ENCODE results near the gene SGCA. TPM values are rescaled to one million over a fixed set of nuclear protein-coding genes. Genes with fewer than 3 reads are reported as not detected.
A peak's percentile ranks its signal among the peaks of the same experiment; 100 is the strongest.

Gene SGCA
- total RNA-seq, 2 experiments from 2014 or later, result 0.34 TPM; not detected in 1

DNA sequence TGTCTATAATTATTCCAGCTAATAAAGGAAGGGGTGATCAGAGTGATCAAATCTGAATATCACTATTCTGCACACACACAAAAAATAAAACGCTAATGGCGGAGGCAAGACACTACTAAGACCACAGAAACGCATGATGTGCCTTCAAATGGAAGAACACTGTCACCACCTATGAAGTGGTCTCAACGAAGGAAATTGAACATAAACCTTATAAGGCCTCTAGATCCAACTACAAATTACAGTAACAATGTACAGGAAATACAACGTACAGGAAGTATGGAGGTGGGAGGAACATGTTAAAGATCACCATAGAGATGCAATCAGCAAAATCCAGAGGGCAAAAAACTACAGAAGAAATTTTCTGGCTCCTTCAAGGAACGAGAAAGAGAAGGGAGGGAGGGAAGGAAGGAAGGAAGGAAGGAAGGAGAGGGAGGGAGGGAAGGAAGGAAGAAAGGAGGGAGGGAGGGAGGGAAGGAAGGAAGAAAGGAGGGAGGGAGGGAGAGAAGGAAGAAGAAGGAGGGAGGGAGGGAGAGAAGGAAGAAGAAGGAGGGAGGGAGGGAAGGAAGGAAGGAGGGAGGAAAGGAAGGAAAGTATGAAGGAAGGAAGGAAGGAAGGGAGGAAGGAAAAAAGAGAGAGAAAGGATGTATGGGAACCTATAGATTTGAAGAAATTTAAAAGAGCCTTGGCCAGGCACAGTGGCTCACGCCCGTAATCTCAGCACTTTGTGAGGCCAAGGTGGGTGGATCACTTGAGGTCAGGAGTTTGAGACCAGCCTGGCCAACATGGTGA, 3.1 kb upstream of the SGCA start:
- Mint-ChIP-seq H3K36me3 (ENCODE audit: low read depth) (no peaks in the 10 kb centered on the region), H3K27ac (peak overlapping the region; percentile 97), H3K4me1 (ENCODE audit: low read depth) (peaks cover 44% of the 10 kb centered on the region), H3K4me3 (no peak overlapping the region), H3K27me3 (no peaks in the 10 kb centered on the region), H3K9me3 (no peaks in the 10 kb centered on the region)
- ChIA-PET CTCF (interaction anchor here (0.8 to 2.8 kb wide), 27 partner anchors 7 to 235 kb away, joined by 3 to 102 read pairs (median 5); partner anchors contain the start of genes COL1A1, LRRC59, PDK2 and PPP1R9B), POLR2A (interaction anchor here (0.8 to 2.8 kb wide), 10 partner anchors 12 to 183 kb away, joined by 3 to 64 read pairs (median 5); partner anchors contain the start of genes PPP1R9B and XYLT2)
- intact Hi-C loops (cut with micrococcal nuclease), result loop anchor here (10.0 kb wide), 1 partner anchor 48 kb away; no protein-coding TSS in a partner anchor
- ATAC-seq (no peak), DNase-seq (peak; percentile 47)
- TF ChIP-seq, protein P1, sequence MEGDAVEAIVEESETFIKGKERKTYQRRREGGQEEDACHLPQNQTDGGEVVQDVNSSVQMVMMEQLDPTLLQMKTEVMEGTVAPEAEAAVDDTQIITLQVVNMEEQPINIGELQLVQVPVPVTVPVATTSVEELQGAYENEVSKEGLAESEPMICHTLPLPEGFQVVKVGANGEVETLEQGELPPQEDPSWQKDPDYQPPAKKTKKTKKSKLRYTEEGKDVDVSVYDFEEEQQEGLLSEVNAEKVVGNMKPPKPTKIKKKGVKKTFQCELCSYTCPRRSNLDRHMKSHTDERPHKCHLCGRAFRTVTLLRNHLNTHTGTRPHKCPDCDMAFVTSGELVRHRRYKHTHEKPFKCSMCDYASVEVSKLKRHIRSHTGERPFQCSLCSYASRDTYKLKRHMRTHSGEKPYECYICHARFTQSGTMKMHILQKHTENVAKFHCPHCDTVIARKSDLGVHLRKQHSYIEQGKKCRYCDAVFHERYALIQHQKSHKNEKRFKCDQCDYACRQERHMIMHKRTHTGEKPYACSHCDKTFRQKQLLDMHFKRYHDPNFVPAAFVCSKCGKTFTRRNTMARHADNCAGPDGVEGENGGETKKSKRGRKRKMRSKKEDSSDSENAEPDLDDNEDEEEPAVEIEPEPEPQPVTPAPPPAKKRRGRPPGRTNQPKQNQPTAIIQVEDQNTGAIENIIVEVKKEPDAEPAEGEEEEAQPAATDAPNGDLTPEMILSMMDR (IDR thresholded peaks at IDR 0.05), result no peak

DNA sequence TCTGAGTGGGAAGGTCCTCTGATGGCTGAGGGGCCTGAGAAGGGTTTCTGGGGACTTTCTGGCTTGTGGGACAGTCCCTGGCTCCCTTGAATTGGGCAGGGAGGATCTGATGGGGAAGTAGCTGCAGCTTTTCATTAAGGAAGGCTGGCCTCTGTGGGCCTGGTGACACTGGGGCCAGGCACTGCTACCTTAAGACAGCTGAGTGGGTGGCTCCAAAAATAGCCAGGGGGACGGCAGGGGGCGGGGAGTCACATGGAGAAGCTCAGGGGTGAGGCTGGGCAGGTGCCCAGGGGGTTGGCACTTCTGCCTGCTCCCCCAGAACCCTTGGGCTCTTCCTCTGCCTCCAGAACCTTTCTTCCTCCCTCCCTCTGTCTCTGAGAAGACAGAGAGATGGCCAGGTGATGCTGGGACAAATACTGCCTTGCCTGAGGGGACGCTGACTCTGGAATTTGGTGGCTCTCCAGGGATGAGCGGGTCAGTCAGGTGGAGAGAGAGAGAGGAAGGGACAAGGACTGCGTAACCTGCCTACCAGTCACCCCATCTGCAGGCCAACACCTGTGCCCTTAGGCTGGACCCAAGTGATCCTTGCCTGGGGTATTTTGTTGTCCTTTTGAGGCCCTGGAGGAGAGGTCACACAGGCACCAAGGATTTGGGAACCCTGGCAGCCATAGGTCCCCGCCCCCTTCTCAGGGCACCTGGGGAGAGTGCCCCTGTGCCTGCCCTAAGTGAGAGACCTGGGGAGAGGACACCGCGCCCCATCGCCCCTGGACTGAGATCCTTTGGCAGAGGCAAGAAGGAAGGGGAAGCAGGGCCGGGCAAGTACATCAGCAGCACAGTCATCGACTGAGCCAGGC, 1.7 kb upstream of the SGCA start:
- peaks cover 39% of the 10 kb centered on the region for H3K4me1 Mint-ChIP-seq (ENCODE audit: low read depth)
- TF ChIP-seq, protein P1 (IDR thresholded peaks at IDR 0.05), result no peak
- peak overlapping the region; percentile 97 for H3K27ac Mint-ChIP-seq
- peak overlapping the region; percentile 1 for H3K4me3 Mint-ChIP-seq
- ATAC-seq, result peak; percentile 3
- H3K9me3 Mint-ChIP-seq, result no peaks in the 10 kb centered on the region
- no peaks in the 10 kb centered on the region for H3K36me3 Mint-ChIP-seq (ENCODE audit: low read depth)
- ChIA-PET CTCF (interaction anchor here (0.7 to 1.9 kb wide), 10 partner anchors 8 to 148 kb away, joined by 3 to 7 read pairs (median 4); partner anchors contain the start of genes COL1A1 and PPP1R9B), POLR2A (interaction anchor here (1.1 to 1.8 kb wide), 2 partner anchors 11 to 14 kb away, joined by 3 to 5 read pairs; partner anchors contain the start of gene PPP1R9B)
- intact Hi-C loops (cut with micrococcal nuclease), result loop anchor here (10.0 kb wide), 1 partner anchor 49 kb away; no protein-coding TSS in a partner anchor
- H3K27me3 Mint-ChIP-seq, result peaks cover 3% of the 10 kb centered on the region
- peak; percentile 68 for DNase-seq

DNA sequence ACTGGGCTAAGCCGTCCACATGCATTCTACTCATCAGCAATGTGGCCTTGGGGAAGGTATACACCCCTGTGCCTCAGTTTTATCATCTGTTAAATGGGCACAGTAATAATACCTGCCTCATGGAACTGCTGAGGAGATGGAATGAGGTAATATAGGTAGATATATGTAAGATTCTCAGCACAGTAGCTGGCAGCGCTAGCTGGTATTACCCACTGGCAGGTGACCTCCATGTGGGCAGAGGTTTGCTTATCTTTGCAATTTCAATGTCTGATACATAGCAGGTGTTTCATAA, 1.2 kb upstream of the SGCA start:
- intact Hi-C loops (cut with micrococcal nuclease), result loop anchor here (10.0 kb wide), 1 partner anchor 50 kb away; no protein-coding TSS in a partner anchor
- Mint-ChIP-seq H3K36me3 (ENCODE audit: low read depth) (no peaks in the 10 kb centered on the region), H3K27ac (no peak overlapping the region), H3K9me3 (no peaks in the 10 kb centered on the region), H3K4me1 (ENCODE audit: low read depth) (peaks cover 43% of the 10 kb centered on the region), H3K4me3 (no peak overlapping the region), H3K27me3 (peaks cover 3% of the 10 kb centered on the region)
- TF ChIP-seq, protein P1 (IDR thresholded peaks at IDR 0.05), result no peak
- ChIA-PET POLR2A (interaction anchor here (0.6 to 2.0 kb wide), 3 partner anchors 12 to 108 kb away, joined by 3 to 6 read pairs (median 5); partner anchors contain the start of gene PPP1R9B), CTCF (interaction anchor here (1.0 to 1.9 kb wide), 6 partner anchors 14 to 70 kb away, joined by 3 to 9 read pairs (median 4); partner anchors contain the start of gene COL1A1)
- ATAC-seq (no peak), DNase-seq (no peak)

DNA sequence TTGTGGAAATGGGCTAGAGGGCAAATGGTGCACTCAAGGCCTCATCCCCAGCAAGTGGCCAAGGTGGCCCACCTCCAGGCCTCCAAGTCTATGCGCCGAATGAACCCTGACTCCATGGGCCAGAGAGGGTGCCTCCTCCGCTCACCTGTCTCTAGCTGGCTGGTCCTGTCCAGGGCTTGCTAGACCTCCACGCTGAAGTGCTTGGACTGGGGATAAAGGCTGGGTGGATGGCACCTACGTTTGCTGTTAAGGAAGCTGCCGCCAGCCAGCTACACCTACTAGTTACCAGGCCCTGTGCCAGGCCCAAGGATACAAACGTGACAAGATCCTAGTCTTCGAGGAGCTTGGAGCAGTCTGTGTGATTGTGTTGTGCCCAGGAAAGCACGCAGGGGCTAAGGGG, 739 bp upstream of the SGCA start:
- TF ChIP-seq, protein P1 (IDR thresholded peaks at IDR 0.05), result no peak
- no peaks in the 10 kb centered on the region for H3K9me3 Mint-ChIP-seq
- POLR2A ChIA-PET, result interaction anchor here (0.6 to 2.0 kb wide), 2 partner anchors 13 to 107 kb away, joined by 3 to 6 read pairs; no protein-coding TSS in a partner anchor
- H3K36me3 Mint-ChIP-seq (ENCODE audit: low read depth), result no peaks in the 10 kb centered on the region
- no peak overlapping the region for H3K27ac Mint-ChIP-seq
- no peak for DNase-seq
- CTCF ChIA-PET, result interaction anchor here (1.0 to 1.7 kb wide), 7 partner anchors 13 to 71 kb away, joined by 3 to 9 read pairs (median 4); no protein-coding TSS in a partner anchor
- H3K27me3 Mint-ChIP-seq, result peaks cover 3% of the 10 kb centered on the region
- H3K4me3 Mint-ChIP-seq, result no peak overlapping the region
- intact Hi-C loops (cut with micrococcal nuclease), result loop anchor here (10.0 kb wide), 1 partner anchor 50 kb away; no protein-coding TSS in a partner anchor
- peaks cover 43% of the 10 kb centered on the region for H3K4me1 Mint-ChIP-seq (ENCODE audit: low read depth)
- no peak for ATAC-seq
